GM12872 (cell line): ENCODE results near the gene EIF3F.
A peak's percentile ranks its signal among the peaks of the same experiment; 100 is the strongest.

Experiments used
- CTCF ChIP-seq: IDR thresholded peaks from 3 replicates; pipeline ENCODE4 v1.5.1; 2011; ENCODE audit warnings: low read depth, mild to moderate bottlenecking, low read length, moderate library complexity; ENCODE audit not compliant: insufficient read depth

The EIF3F gene, protein sequence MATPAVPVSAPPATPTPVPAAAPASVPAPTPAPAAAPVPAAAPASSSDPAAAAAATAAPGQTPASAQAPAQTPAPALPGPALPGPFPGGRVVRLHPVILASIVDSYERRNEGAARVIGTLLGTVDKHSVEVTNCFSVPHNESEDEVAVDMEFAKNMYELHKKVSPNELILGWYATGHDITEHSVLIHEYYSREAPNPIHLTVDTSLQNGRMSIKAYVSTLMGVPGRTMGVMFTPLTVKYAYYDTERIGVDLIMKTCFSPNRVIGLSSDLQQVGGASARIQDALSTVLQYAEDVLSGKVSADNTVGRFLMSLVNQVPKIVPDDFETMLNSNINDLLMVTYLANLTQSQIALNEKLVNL

DNA sequence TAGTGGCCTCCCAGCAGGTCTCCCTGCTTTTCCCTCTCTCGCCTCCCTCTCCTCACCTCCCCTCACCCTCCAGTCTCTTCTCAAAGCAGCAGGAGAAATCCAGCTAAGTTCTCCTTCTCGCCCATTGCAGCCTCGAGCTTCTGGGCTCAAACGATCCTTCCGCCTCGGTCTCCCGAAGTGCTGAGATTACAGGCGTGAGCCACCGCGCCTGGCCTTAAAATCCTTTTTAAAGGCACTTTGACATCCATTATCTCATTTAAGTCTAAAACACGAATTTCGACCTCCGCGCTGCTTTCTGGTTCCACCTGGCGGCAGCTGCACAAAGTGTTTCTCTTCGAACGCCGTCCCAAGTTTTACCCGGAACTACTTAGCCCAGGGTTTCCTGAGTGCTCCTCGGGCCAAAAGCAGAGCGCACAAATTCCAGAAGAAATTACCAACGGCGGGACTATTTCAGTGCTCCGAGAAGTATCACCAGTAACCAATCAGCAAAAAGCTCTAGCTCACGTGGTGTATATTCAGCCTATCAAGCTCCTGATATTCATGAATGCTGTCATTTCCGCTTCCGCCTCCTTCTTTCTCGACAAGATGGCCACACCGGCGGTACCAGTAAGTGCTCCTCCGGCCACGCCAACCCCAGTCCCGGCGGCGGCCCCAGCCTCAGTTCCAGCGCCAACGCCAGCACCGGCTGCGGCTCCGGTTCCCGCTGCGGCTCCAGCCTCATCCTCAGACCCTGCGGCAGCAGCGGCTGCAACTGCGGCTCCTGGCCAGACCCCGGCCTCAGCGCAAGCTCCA, at the start of gene EIF3F:
EIF3F (plus strand) TSS at position 570 of the 792 bp plus-strand sequence; CDS start at position 586, 16 bp downstream.
- peak; percentile 75 for TF ChIP-seq CTCF

GRCh38 chr11:7941146-7941545, 46.0 kb upstream of the EIF3F start:
- TF ChIP-seq CTCF, result no peak

- TF ChIP-seq CTCF, result no peak
Observed at GRCh38 chr11:7941608-7942007, 45.5 kb upstream of the EIF3F start, which contains the start of gene OR10A3. Gene OR10A3, minus strand, starts transcription at chr11:7941708. Its CDS starts 2,188 bp downstream, at chr11:7939520.

- TF ChIP-seq CTCF, result no peak
Observed at GRCh38 chr11:7944123-7944522, 43.0 kb upstream of the EIF3F start.

DNA sequence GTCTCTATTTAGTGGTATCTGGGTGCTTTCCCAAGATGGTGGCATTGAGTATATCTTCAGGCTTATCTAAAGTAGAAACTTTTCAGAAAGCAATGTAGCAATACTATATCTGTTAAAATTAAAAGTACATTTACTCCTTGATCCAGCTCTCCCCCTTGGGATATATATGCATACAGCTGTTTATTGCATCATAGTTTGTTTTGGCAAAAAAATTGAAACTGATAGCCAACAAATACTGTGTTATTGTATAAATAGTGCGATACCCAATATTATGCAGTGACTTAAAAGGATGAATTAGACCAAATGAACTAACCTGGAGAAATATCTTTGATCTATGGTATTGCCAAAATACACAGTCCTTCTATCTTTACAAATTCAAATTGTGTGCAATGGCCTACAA, 37.2 kb upstream of the EIF3F start:
- no peak for TF ChIP-seq CTCF

- TF ChIP-seq CTCF, result no peak
Observed at GRCh38 chr11:7955191-7955590, 31.9 kb upstream of the EIF3F start.

- no peak for TF ChIP-seq CTCF
Observed at GRCh38 chr11:7964261-7964660, 22.9 kb upstream of the EIF3F start.
